Right atrium auricular region (tissue), 2 donors: Measurements from ENCODE around the gene VEPH1. TPM values are rescaled to one million over a fixed set of nuclear protein-coding genes. Genes with fewer than 3 reads are reported as not detected.

Experiments used
- DNase-seq: peaks from one replicate; pipeline ENCODE4 v3.0.0-alpha.2; 2019; ENCODE audit warnings: low spot score
- H3K27ac ChIP-seq, 2 donors: fragments of 200-600 bp; sonication (generic); 1 replicate in 1 of 2; 2 replicates in 1 of 2; pipeline ENCODE4 v1.5.1; 2016 to 2019
- H3K27me3 ChIP-seq, 2 donors: fragments of 200-600 bp; sonication (generic); one replicate each; pipeline versions ENCODE4 v1.5.1 to v1.6.0; 2017 to 2019
- H3K36me3 ChIP-seq: fragments of 200-600 bp; sonication (generic); one replicate; pipeline ENCODE4 v1.5.1; 2016
- H3K4me1 ChIP-seq, 2 donors: fragments of 200-600 bp; sonication (generic); one replicate each; pipeline versions ENCODE4 v1.5.1 to v1.6.0; 2017 to 2019
- H3K4me3 ChIP-seq, 2 donors: fragments of 200-600 bp; sonication (generic); 1 replicate in 1 of 2; 2 replicates in 1 of 2; pipeline ENCODE4 v1.5.1; 2017 to 2019; ENCODE audit warnings: mild to moderate bottlenecking in 1 of 2, moderate library complexity in 1 of 2
- H3K9me3 ChIP-seq, 2 donors: fragments of 200-600 bp; sonication (generic); one replicate each; pipeline ENCODE4 v1.5.1; 2019
- CTCF ChIP-seq, 2 donors: fragments of 200-600 bp; sonication (generic); IDR thresholded peaks; one replicate each; pipeline ENCODE4 v1.5.1; 2019; ENCODE audit warnings: antibody characterized with exemption in 2 of 2
- total RNA-seq, 2 donors: library from RNA; depleted of rRNA; stranded (reverse); fragments of >200 nt; gene quantifications; one replicate each; pipeline ENCODE4 v1.1.0, GENCODE V29; 2016

Gene VEPH1
- total RNA-seq, 2 donors from 2014 or later, result 0.48 to 0.86 TPM

DNA sequence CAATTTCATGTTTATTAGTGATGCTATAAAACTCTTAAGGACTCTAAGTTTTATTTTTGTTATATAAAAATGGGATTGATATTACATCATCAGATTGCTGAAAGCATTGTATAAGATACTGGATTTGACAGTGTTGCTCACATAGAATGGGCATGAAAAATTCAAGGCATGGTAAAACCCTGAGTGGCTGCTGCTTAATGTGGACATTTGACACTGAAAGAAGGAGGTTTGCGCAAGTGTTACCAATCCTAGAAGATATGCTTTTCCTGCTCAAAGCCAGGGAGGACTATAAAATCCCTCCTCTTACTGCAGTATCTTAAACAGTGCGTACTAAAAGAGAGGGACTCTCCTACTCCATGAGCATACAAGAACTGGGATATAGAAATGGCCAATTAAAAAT lies 132.3 kb downstream of the VEPH1 start:
- H3K4me3 ChIP-seq, result no peak overlapping the region
- no peaks in the 10 kb centered on the region for H3K36me3 ChIP-seq
- no peaks in the 10 kb centered on the region for H3K9me3 ChIP-seq
- H3K4me1 ChIP-seq, result peaks cover 0 to 8% of the 10 kb centered on the region in 2 donors
- DNase-seq, result no peak
- no peak for TF ChIP-seq CTCF (IDR thresholded peaks at IDR 0.05)
- no peak overlapping the region for H3K27ac ChIP-seq
- H3K27me3 ChIP-seq, result no peaks in the 10 kb centered on the region

DNA sequence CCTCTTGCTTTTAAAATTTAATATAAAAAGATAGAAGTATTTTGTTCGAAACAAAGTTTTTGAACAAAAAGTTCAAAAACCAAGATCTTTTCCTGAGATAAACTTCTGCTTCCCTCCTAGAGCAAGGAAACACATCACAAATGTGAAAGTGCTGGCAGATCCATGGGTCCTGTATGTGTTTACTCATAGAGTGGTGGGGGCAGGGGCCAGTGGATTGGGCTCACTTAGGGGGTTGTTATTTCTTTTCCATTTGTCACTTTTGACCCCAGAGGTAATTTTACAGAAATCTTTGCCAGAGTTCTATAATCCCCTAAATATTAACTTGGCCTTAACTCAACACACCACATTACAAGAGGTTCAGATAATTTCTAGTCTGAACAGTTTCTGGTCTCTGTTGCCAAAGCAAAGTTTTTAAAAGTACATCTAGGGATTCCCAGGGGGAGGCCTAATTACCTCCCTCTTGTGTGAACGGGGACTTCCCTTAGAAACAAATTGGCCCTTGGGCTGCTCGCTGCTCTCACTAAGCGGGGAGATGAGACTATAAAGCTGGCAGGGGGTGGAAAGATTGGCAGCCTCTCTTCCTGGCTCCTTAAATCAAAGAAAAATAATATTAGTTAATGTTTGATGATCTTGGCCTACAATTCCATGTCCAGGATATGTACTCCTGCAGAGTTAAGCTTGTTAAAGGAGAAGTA lies 133.3 kb downstream of the VEPH1 start:
- Histone ChIP-seq H3K4me3 (no peak overlapping the region), H3K9me3 (no peaks in the 10 kb centered on the region), H3K27ac (no peak overlapping the region), H3K27me3 (no peaks in the 10 kb centered on the region), H3K4me1 (peaks cover 0 to 8% of the 10 kb centered on the region in 2 donors), H3K36me3 (no peaks in the 10 kb centered on the region)
- TF ChIP-seq CTCF (IDR thresholded peaks at IDR 0.05), result no peak
- DNase-seq, result no peak

GRCh38 chr3:157368171-157368570 lies 135.0 kb downstream of the VEPH1 start:
- Histone ChIP-seq H3K27me3 (no peaks in the 10 kb centered on the region), H3K4me1 (peaks cover 0 to 8% of the 10 kb centered on the region in 2 donors), H3K4me3 (no peak overlapping the region), H3K36me3 (no peaks in the 10 kb centered on the region), H3K9me3 (no peaks in the 10 kb centered on the region), H3K27ac (no peak overlapping the region)
- no peak for TF ChIP-seq CTCF (IDR thresholded peaks at IDR 0.05)
- no peak for DNase-seq

DNA sequence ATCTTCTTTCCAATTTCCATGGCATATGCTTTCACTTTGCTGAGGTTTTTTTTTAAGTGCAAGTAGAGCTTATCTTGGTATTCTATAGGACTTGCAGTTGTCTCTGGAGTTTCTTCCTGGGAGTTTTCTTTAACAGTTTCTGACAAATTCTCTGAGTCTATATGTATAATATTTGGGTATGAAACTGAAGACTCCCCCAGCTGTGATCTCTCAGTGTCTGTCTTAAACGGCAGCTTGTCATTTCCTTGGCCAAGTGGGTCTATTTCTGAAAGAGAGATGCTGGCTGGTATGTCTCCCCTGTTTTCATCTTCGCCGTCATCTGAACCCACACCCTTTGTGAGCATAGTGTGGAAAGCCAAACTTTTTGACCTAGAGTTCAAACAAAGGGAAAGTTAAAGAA lies 139.8 kb downstream of the VEPH1 start:
- H3K27me3 ChIP-seq, result no peaks in the 10 kb centered on the region
- no peak overlapping the region for H3K27ac ChIP-seq
- no peaks in the 10 kb centered on the region for H3K36me3 ChIP-seq
- H3K4me1 ChIP-seq, result no peaks in the 10 kb centered on the region
- H3K4me3 ChIP-seq, result no peak overlapping the region
- no peak for DNase-seq
- TF ChIP-seq CTCF (IDR thresholded peaks at IDR 0.05), result no peak
- no peaks in the 10 kb centered on the region for H3K9me3 ChIP-seq

DNA sequence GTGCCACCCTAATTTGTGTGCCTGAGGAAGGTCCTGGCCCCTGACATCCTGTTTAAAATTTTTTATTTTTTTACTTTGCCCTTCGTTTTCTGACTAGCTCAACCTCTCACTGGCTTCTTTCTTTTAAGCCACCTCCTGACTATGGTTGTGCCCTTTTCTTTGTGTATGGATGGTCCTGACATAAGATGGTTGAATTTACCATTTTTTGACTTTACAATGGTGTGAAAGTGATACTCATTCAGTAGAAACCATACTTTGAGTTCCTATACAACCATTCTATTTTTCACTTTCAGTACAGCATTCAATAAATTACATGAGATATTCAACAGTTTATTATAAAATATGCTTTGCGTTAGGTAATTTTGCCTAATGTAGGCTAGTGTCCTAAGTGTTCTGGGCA lies 140.9 kb downstream of the VEPH1 start:
- no peaks in the 10 kb centered on the region for H3K27me3 ChIP-seq
- no peaks in the 10 kb centered on the region for H3K36me3 ChIP-seq
- H3K4me1 ChIP-seq, result no peaks in the 10 kb centered on the region
- no peak overlapping the region for H3K27ac ChIP-seq
- H3K4me3 ChIP-seq, result no peak overlapping the region
- H3K9me3 ChIP-seq, result no peaks in the 10 kb centered on the region
- TF ChIP-seq CTCF (IDR thresholded peaks at IDR 0.05), result no peak
- no peak for DNase-seq

DNA sequence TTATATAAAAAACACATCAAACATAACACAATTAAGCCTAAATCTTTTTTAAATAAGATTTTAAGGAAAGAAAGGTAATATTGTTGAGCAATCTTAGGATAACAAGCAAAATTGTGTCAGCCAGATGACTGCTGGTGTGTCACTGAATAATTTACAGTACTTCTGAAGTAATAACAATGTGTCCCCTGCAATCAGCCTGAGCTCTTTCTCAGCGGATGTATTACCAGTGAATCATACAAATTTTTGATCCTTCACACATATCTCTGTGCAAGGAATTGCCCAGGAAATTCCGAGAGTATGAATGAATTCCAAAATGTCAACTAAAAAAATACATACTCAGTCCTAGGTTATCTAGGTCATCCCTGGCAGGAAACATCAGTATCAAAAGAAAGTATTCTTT lies 143.2 kb downstream of the VEPH1 start:
- Histone ChIP-seq H3K9me3 (no peaks in the 10 kb centered on the region), H3K4me3 (no peak overlapping the region), H3K36me3 (no peaks in the 10 kb centered on the region), H3K4me1 (no peaks in the 10 kb centered on the region), H3K27me3 (no peaks in the 10 kb centered on the region), H3K27ac (no peak overlapping the region)
- no peak for TF ChIP-seq CTCF (IDR thresholded peaks at IDR 0.05)
- no peak for DNase-seq
